ENCODE measurements around the gene MAD1L1. TPM values are rescaled to one million over a fixed set of nuclear protein-coding genes. Genes with fewer than 3 reads are reported as not detected.

The MAD1L1 gene
- total RNA-seq, 2 experiments from 2014 or later, result 40.0 to 44.7 TPM

GRCh38 chr7:2172311-2173188 lies 60.2 kb downstream of the MAD1L1 start:
- no peaks in the 10 kb centered on the region for H3K9me3 Mint-ChIP-seq
- H3K27ac Mint-ChIP-seq, result no peak overlapping the region
- ATAC-seq (no peak), DNase-seq (no peak)
- no peaks in the 10 kb centered on the region for H3K27me3 Mint-ChIP-seq
- POLR2A ChIA-PET, result no interaction called here
- CTCF ChIA-PET, result no interaction called here
- intact Hi-C loops (cut with micrococcal nuclease), result no loop called here
- no peak overlapping the region for H3K4me3 Mint-ChIP-seq
- no peak for TF ChIP-seq CTCF (IDR thresholded peaks at IDR 0.05)
- no peaks in the 10 kb centered on the region for H3K36me3 Mint-ChIP-seq (ENCODE audit: low read depth)
- H3K4me1 Mint-ChIP-seq (ENCODE audit: low read depth), result no peaks in the 10 kb centered on the region

GRCh38 chr7:2171855-2172254 lies 60.9 kb downstream of the MAD1L1 start:
- CTCF ChIA-PET, result interaction anchor here (0.7 kb wide), 1 partner anchor 23 kb away, joined by 3 read pairs; no protein-coding TSS in a partner anchor
- H3K4me3 Mint-ChIP-seq, result no peak overlapping the region
- TF ChIP-seq CTCF (IDR thresholded peaks at IDR 0.05), result no peak

GRCh38 chr7:2170576-2171521 lies 61.9 kb downstream of the MAD1L1 start:
- Mint-ChIP-seq H3K4me1 (ENCODE audit: low read depth) (no peaks in the 10 kb centered on the region), H3K27me3 (no peaks in the 10 kb centered on the region), H3K27ac (no peak overlapping the region), H3K9me3 (no peaks in the 10 kb centered on the region), H3K4me3 (no peak overlapping the region), H3K36me3 (ENCODE audit: low read depth) (no peaks in the 10 kb centered on the region)
- no peak for DNase-seq
- ChIA-PET POLR2A (no interaction called here), CTCF (interaction anchor here (0.7 kb wide), 1 partner anchor 24 kb away, joined by 3 read pairs; no protein-coding TSS in a partner anchor)
- intact Hi-C loops (cut with micrococcal nuclease), result no loop called here
- no peak for ATAC-seq
- no peak for TF ChIP-seq CTCF (IDR thresholded peaks at IDR 0.05)

More at GRCh38 chr7:2171855-2172254, 60.9 kb downstream of the MAD1L1 start:
- ATAC-seq, result no peak
- H3K27ac Mint-ChIP-seq, result no peak overlapping the region
- H3K27me3 Mint-ChIP-seq, result no peaks in the 10 kb centered on the region
- H3K4me1 Mint-ChIP-seq (ENCODE audit: low read depth), result no peaks in the 10 kb centered on the region
- intact Hi-C loops (cut with micrococcal nuclease), result no loop called here
- H3K9me3 Mint-ChIP-seq, result no peaks in the 10 kb centered on the region
- POLR2A ChIA-PET, result no interaction called here
- no peak for DNase-seq
- no peaks in the 10 kb centered on the region for H3K36me3 Mint-ChIP-seq (ENCODE audit: low read depth)

GRCh38 chr7:2169923-2170575 lies 62.7 kb downstream of the MAD1L1 start:
- Mint-ChIP-seq H3K4me3 (no peak overlapping the region), H3K27ac (no peak overlapping the region), H3K4me1 (ENCODE audit: low read depth) (no peaks in the 10 kb centered on the region), H3K9me3 (no peaks in the 10 kb centered on the region), H3K27me3 (no peaks in the 10 kb centered on the region), H3K36me3 (ENCODE audit: low read depth) (peaks cover 2% of the 10 kb centered on the region)
- no peak for ATAC-seq
- DNase-seq, result no peak
- no peak for TF ChIP-seq CTCF (IDR thresholded peaks at IDR 0.05)
- intact Hi-C loops (cut with micrococcal nuclease), result no loop called here
- ChIA-PET POLR2A (no interaction called here), CTCF (no interaction called here)

Data from activated CD8-positive, alpha-beta T cell treated with anti-CD3 and anti-CD28 coated beads for 36 hours (primary cell).